ENCODE results near the gene CBLL1.

CBLL1 gene

DNA sequence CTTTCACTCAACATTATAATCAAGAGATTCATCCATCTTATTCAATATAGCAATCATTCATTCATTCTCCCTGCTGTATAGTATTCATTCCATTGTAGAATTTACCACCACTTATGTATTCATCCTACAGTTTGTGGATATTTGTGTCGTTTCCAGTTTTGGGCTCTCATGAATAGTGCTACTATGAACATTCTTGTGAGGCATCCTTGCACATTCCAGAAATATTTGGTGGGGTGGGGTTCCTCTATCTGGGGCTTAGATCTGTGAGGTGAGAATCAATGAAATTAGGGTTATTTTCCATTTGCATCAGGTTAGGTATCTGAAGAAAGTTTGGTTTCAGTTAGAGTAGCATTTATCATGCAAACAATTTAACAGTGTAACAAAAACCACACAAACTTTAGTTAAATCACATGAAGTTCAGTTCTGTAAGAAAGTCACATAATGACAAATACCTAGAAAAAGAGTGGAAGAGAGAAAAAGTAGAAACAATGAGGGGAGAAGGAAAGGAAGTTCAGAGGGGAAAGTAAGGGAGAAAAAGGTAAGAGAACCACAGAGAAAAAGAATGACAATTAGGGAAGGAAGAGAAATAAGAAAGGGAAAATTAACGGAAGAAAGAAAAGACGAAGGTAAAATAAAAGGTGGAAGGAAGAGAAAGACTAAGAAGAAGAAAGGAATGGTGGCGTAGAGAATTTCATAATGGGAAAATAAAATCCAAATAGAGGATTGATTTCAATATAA lies 25.3 kb upstream of the CBLL1 start:
- no peak overlapping the region for H3K4me3 ChIP-seq (ENCODE audit: low read depth, low read length)
- no peak for TF ChIP-seq CTCF (IDR thresholded peaks at IDR 0.05; ENCODE audit: low read depth, low read length)

DNA sequence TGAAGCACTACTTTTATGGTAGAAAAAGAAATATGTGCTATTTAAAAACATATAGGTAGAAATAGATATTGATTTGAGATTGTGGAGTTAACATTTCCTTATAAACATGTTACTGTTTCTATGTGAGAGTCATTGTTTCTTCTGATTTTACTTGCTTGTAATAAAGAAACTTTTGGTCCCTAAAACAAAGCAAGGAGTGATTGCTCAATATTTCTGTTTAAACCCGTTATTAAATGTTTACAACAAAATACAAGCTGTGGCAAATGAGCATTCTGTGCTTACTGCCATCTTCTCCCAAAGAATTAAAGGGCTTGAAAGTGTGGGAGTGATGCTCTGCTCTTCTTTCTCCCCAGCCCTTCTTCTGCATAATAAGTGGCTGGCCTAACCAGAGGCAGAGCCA lies 22.7 kb upstream of the CBLL1 start:
- no peak for TF ChIP-seq CTCF (IDR thresholded peaks at IDR 0.05; ENCODE audit: low read depth, low read length)
- no peak overlapping the region for H3K4me3 ChIP-seq (ENCODE audit: low read depth, low read length)

DNA sequence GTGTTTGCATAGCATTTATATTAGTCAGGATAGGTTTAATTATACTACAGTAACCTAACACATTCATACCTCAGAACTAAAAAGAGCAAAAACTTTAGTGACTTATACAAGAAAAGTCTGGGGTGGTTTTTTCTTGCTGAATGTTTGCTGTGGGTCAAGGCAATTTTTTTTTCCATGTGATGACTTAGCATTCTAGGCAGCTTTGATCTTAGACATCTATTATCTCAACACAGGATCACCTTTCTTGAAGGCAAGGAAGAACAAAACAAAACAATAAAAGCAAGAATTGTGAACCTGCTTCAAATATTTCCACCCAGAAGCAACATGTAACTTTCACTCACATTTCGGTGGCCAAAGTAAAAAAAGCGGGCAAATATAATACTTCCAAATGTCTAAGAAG lies 20.7 kb upstream of the CBLL1 start:
- no peak overlapping the region for H3K4me3 ChIP-seq (ENCODE audit: low read depth, low read length)
- no peak for TF ChIP-seq CTCF (IDR thresholded peaks at IDR 0.05; ENCODE audit: low read depth, low read length)

- TF ChIP-seq CTCF (IDR thresholded peaks at IDR 0.05; ENCODE audit: low read depth, low read length): peak; percentile 40; the same call in 1 of the 2 replicates
- no peak overlapping the region for H3K4me3 ChIP-seq (ENCODE audit: low read depth, low read length)
Observed at GRCh38 chr7:107725138-107725740, 18.7 kb upstream of the CBLL1 start.

- H3K4me3 ChIP-seq (ENCODE audit: low read depth, low read length): no peak overlapping the region
- no peak for TF ChIP-seq CTCF (IDR thresholded peaks at IDR 0.05; ENCODE audit: low read depth, low read length)
Observed at GRCh38 chr7:107726356-107727130, 17.4 kb upstream of the CBLL1 start.

- no peak for TF ChIP-seq CTCF (IDR thresholded peaks at IDR 0.05; ENCODE audit: low read depth, low read length)
- no peak overlapping the region for H3K4me3 ChIP-seq (ENCODE audit: low read depth, low read length)
Observed at GRCh38 chr7:107728276-107728675, 15.7 kb upstream of the CBLL1 start.

Measured in WI38 (cell line).